Mucosa of descending colon (tissue), 3 donors: Measurements from ENCODE around the gene CACNG5. TPM values are rescaled to one million over a fixed set of nuclear protein-coding genes. Genes with fewer than 3 reads are reported as not detected.
A peak's percentile ranks its signal among the peaks of the same experiment; 100 is the strongest.

ENCODE experiments used
- ATAC-seq: fragments of 200-7000 bp; cut with Tn5 transposase; one replicate; pipeline ENCODE4 v1.9.1; 2020; ENCODE audit warnings: mild to moderate bottlenecking, moderate library complexity
- DNase-seq, 3 donors: peaks; one replicate each; pipeline ENCODE4 v3.0.0-alpha.2; 2020
- H3K36me3 ChIP-seq: fragments of 200-600 bp; one replicate; pipeline ENCODE4 v1.8.0; 2021; ENCODE audit warnings: low read depth, mild to moderate bottlenecking
- H3K4me1 ChIP-seq: fragments of 200-600 bp; one replicate; pipeline ENCODE4 v1.8.0; 2021; ENCODE audit warnings: low read depth, mild to moderate bottlenecking
- H3K4me3 ChIP-seq: fragments of 200-600 bp; one replicate; pipeline ENCODE4 v1.8.0; 2021; ENCODE audit warnings: mild to moderate bottlenecking
- H3K9me3 ChIP-seq: fragments of 200-600 bp; one replicate; pipeline ENCODE4 v1.8.0; 2021; ENCODE audit warnings: mild to moderate bottlenecking
- CTCF ChIP-seq: fragments of 200-600 bp; IDR thresholded peaks from one replicate; pipeline ENCODE4 v1.8.0; 2022; ENCODE audit warnings: antibody characterized with exemption, mild to moderate bottlenecking
- intact Hi-C, 2 donors: fragments of 100-400 bp; cut with DNase I in 1 of 2; cut with micrococcal nuclease in 1 of 2; formaldehyde crosslinking; loops; one replicate each; pipeline versions ENCODE4 v1.11.0 to v1.11.1; 2022; cut with DNase I, micrococcal nuclease
- total RNA-seq, 3 donors: library from RNA; stranded (reverse); fragmentation: NEBNext Ultra II Directional in 2 of 3; extraction: Animal tissue kit (Norgen Biotek cat#: 25700) in 2 of 3; gene quantifications; one replicate each; pipeline versions ENCODE4 v1.2.1 to v1.2.4, GENCODE V29; 2021 to 2023
- donor health status: DM: no; HTN: no; CAD: no; lungs with moderate emphysema.
- donor health status: DM: no; HTN: no; CAD: no.
- donor health status: DM: no; HTN: yes; CAD: no.

CACNG5 gene
- total RNA-seq, 3 donors from 2014 or later: 0.44 TPM; not detected in 2

GRCh38 chr17:66848496-66848895 lies 13.6 kb downstream of the CACNG5 start:
- Histone ChIP-seq H3K4me3 (no peak overlapping the region), H3K4me1 (no peaks in the 10 kb centered on the region), H3K36me3 (no peaks in the 10 kb centered on the region), H3K9me3 (no peaks in the 10 kb centered on the region)
- ATAC-seq (no peak), DNase-seq (no peak)
- TF ChIP-seq CTCF: no peak
- intact Hi-C loops: no loop called here

GRCh38 chr17:66849032-66849655 lies 14.2 kb downstream of the CACNG5 start:
- Histone ChIP-seq H3K36me3 (no peaks in the 10 kb centered on the region), H3K4me3 (no peak overlapping the region), H3K9me3 (no peaks in the 10 kb centered on the region), H3K4me1 (no peaks in the 10 kb centered on the region)
- ATAC-seq (no peak), DNase-seq (no peak)
- intact Hi-C loops: no loop called here
- no peak for TF ChIP-seq CTCF

- H3K4me3 ChIP-seq: no peak overlapping the region
- no peak for TF ChIP-seq CTCF
These were observed 15.1 kb downstream of the CACNG5 start for GRCh38 chr17:66849851-66850580.

GRCh38 chr17:66850692-66851091 lies 15.8 kb downstream of the CACNG5 start:
- Histone ChIP-seq H3K4me1 (no peaks in the 10 kb centered on the region), H3K4me3 (no peak overlapping the region), H3K9me3 (peaks cover 7% of the 10 kb centered on the region), H3K36me3 (no peaks in the 10 kb centered on the region)
- DNase-seq (peak in 1 of 3 donors; percentile 6), ATAC-seq (no peak)
- intact Hi-C loops: no loop called here
- TF ChIP-seq CTCF: no peak

More at GRCh38 chr17:66849851-66850580, 15.1 kb downstream of the CACNG5 start:
- no peak for DNase-seq
- no peak for ATAC-seq
- H3K36me3 ChIP-seq: no peaks in the 10 kb centered on the region
- H3K4me1 ChIP-seq: no peaks in the 10 kb centered on the region
- peaks cover 6% of the 10 kb centered on the region for H3K9me3 ChIP-seq
- intact Hi-C loops: no loop called here

- no peak for TF ChIP-seq CTCF
- Histone ChIP-seq H3K36me3 (no peaks in the 10 kb centered on the region), H3K4me3 (no peak overlapping the region), H3K4me1 (no peaks in the 10 kb centered on the region), H3K9me3 (peaks cover 7% of the 10 kb centered on the region)
- intact Hi-C loops: no loop called here
- DNase-seq (peak in 1 of 3 donors; percentile 16), ATAC-seq (no peak)
These were observed 20.3 kb downstream of the CACNG5 start for GRCh38 chr17:66855204-66855603.
